ENCODE results near the gene CLPTM1L. TPM values are rescaled to one million over a fixed set of nuclear protein-coding genes. Genes with fewer than 3 reads are reported as not detected.

The CLPTM1L gene
- total RNA-seq, 1 experiment from 2014 or later, result 127 TPM

DNA sequence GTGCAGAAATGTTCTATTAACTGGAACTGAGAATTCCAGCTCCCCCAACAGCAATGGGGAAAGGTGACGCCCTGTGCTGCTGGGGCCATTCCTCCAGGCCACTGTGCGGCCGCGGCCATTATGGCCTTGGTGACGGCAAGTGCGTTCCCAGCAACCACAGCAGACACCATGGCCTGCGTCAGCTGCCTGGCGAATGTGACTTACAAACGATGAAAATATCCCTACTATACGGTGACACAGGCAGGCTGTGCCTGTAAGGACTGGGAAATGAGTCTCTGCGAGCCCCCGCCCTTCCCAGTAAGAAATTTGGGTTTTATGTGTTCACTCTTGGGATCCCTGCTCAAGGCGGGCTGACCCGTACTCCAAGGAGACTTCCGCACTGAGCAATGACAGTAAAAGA lies 20.6 kb downstream of the CLPTM1L start:
- no TSS peak for BruUV-seq (replicated peaks)
- H3K36me3 Mint-ChIP-seq (ENCODE audit: insufficient read depth, unreplicated experiment), result peaks cover 42% of the 10 kb centered on the region
- intact Hi-C loops (cut with micrococcal nuclease; ENCODE audit: unreplicated experiment), result no loop called here
- TF ChIP-seq, protein P1, sequence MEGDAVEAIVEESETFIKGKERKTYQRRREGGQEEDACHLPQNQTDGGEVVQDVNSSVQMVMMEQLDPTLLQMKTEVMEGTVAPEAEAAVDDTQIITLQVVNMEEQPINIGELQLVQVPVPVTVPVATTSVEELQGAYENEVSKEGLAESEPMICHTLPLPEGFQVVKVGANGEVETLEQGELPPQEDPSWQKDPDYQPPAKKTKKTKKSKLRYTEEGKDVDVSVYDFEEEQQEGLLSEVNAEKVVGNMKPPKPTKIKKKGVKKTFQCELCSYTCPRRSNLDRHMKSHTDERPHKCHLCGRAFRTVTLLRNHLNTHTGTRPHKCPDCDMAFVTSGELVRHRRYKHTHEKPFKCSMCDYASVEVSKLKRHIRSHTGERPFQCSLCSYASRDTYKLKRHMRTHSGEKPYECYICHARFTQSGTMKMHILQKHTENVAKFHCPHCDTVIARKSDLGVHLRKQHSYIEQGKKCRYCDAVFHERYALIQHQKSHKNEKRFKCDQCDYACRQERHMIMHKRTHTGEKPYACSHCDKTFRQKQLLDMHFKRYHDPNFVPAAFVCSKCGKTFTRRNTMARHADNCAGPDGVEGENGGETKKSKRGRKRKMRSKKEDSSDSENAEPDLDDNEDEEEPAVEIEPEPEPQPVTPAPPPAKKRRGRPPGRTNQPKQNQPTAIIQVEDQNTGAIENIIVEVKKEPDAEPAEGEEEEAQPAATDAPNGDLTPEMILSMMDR (IDR thresholded peaks at IDR 0.05; ENCODE audit: unreplicated experiment), result no peak
- no peak for DNase-seq
- no peak overlapping the region for H3K27ac Mint-ChIP-seq (ENCODE audit: unreplicated experiment)
- no peak overlapping the region for H3K4me3 Mint-ChIP-seq (ENCODE audit: low read depth, unreplicated experiment)
- no peaks in the 10 kb centered on the region for H3K27me3 Mint-ChIP-seq (ENCODE audit: unreplicated experiment)
- peaks cover 21% of the 10 kb centered on the region for H3K4me1 Mint-ChIP-seq (ENCODE audit: low read depth, unreplicated experiment)
- CTCF ChIA-PET, result no interaction called here
- H3K9me3 Mint-ChIP-seq (ENCODE audit: low read depth, unreplicated experiment), result peaks cover 7% of the 10 kb centered on the region

GRCh38 chr5:1323803-1324173 lies 21.1 kb downstream of the CLPTM1L start:
- CTCF ChIA-PET, result interaction anchor here (0.6 kb wide), 1 partner anchor 302 kb away, joined by 4 read pairs; no protein-coding TSS in a partner anchor
- Mint-ChIP-seq H3K4me1 (ENCODE audit: low read depth, unreplicated experiment) (peaks cover 17% of the 10 kb centered on the region), H3K27me3 (ENCODE audit: unreplicated experiment) (no peaks in the 10 kb centered on the region), H3K27ac (ENCODE audit: unreplicated experiment) (no peak overlapping the region), H3K36me3 (ENCODE audit: insufficient read depth, unreplicated experiment) (peaks cover 43% of the 10 kb centered on the region), H3K9me3 (ENCODE audit: low read depth, unreplicated experiment) (peaks cover 5% of the 10 kb centered on the region), H3K4me3 (ENCODE audit: low read depth, unreplicated experiment) (no peak overlapping the region)
- no TSS peak for BruUV-seq (replicated peaks)
- DNase-seq, result no peak
- TF ChIP-seq, protein P1 (IDR thresholded peaks at IDR 0.05; ENCODE audit: unreplicated experiment), result no peak
- intact Hi-C loops (cut with micrococcal nuclease; ENCODE audit: unreplicated experiment), result no loop called here

- Mint-ChIP-seq H3K27me3 (ENCODE audit: unreplicated experiment) (no peaks in the 10 kb centered on the region), H3K4me3 (ENCODE audit: low read depth, unreplicated experiment) (no peak overlapping the region), H3K4me1 (ENCODE audit: low read depth, unreplicated experiment) (peaks cover 11% of the 10 kb centered on the region), H3K36me3 (ENCODE audit: insufficient read depth, unreplicated experiment) (peaks cover 44% of the 10 kb centered on the region), H3K27ac (ENCODE audit: unreplicated experiment) (no peak overlapping the region), H3K9me3 (ENCODE audit: low read depth, unreplicated experiment) (no peaks in the 10 kb centered on the region)
- TF ChIP-seq, protein P1 (IDR thresholded peaks at IDR 0.05; ENCODE audit: unreplicated experiment), result no peak
- no peak for DNase-seq
- intact Hi-C loops (cut with micrococcal nuclease; ENCODE audit: unreplicated experiment), result no loop called here
- BruUV-seq (replicated peaks), result no TSS peak
- CTCF ChIA-PET, result interaction anchor here (0.6 kb wide), 1 partner anchor 303 kb away, joined by 4 read pairs; no protein-coding TSS in a partner anchor
Measured at GRCh38 chr5:1322955-1323802, 21.7 kb downstream of the CLPTM1L start.

- Mint-ChIP-seq H3K4me3 (ENCODE audit: low read depth, unreplicated experiment) (no peak overlapping the region), H3K27ac (ENCODE audit: unreplicated experiment) (no peak overlapping the region), H3K36me3 (ENCODE audit: insufficient read depth, unreplicated experiment) (peaks cover 53% of the 10 kb centered on the region), H3K9me3 (ENCODE audit: low read depth, unreplicated experiment) (no peaks in the 10 kb centered on the region), H3K4me1 (ENCODE audit: low read depth, unreplicated experiment) (peaks cover 8% of the 10 kb centered on the region), H3K27me3 (ENCODE audit: unreplicated experiment) (no peaks in the 10 kb centered on the region)
- intact Hi-C loops (cut with micrococcal nuclease; ENCODE audit: unreplicated experiment), result no loop called here
- CTCF ChIA-PET, result interaction anchor here (1.6 kb wide), 1 partner anchor 10 kb away, joined by 3 read pairs; no protein-coding TSS in a partner anchor
- no TSS peak for BruUV-seq (replicated peaks)
- TF ChIP-seq, protein P1 (IDR thresholded peaks at IDR 0.05; ENCODE audit: unreplicated experiment), result no peak
- no peak for DNase-seq
Measured at GRCh38 chr5:1322036-1322900, 22.6 kb downstream of the CLPTM1L start.

All from Calu3 (cell line).